CD8-positive, alpha-beta memory T cell (primary cell): ENCODE data around the gene GSTM2. TPM values are rescaled to one million over a fixed set of nuclear protein-coding genes. Genes with fewer than 3 reads are reported as not detected.
A peak's percentile ranks its signal among the peaks of the same experiment; 100 is the strongest.

ENCODE experiments used
- CTCF ChIA-PET: fragments of 350-600 bp; sonication (Branson Sonifier 250); formaldehyde crosslinking; loops from one replicate; lab custom pipeline; 2021; ENCODE audit warnings: antibody characterized with exemption; lab: Charles Lee
- POLR2A ChIA-PET: fragments of 350-600 bp; sonication (Branson Sonifier 250); formaldehyde crosslinking; loops from one replicate; lab custom pipeline; 2021; ENCODE audit warnings: antibody characterized with exemption; lab: Charles Lee
- DNase-seq, 5 donors: peaks; one replicate each; pipeline versions ENCODE4 v3.0.0 to v3.0.0-alpha.2; 2020 to 2022; ENCODE audit warnings: mixed read lengths in 1 of 5
- H3K27ac ChIP-seq: one replicate; pipeline ENCODE4 v1.7.0; 2013; ENCODE audit warnings: low read depth, mild to moderate bottlenecking, low read length, moderate library complexity
- H3K27me3 ChIP-seq: 2 replicates; pipeline ENCODE4 v1.7.0; 2013; ENCODE audit warnings: low read length, mild to moderate bottlenecking; ENCODE audit not compliant: insufficient read depth, poor library complexity, severe bottlenecking
- H3K36me3 ChIP-seq: 2 replicates; pipeline ENCODE4 v1.7.0; 2013; ENCODE audit warnings: mild to moderate bottlenecking, low read length, moderate library complexity; ENCODE audit not compliant: insufficient read depth
- H3K4me1 ChIP-seq: 2 replicates; pipeline ENCODE4 v1.7.0; 2013; ENCODE audit warnings: mild to moderate bottlenecking, low read length, moderate library complexity; ENCODE audit not compliant: insufficient read depth
- H3K4me3 ChIP-seq: 2 replicates; pipeline ENCODE4 v1.7.0; 2013; ENCODE audit warnings: mild to moderate bottlenecking, low read length
- H3K9me3 ChIP-seq: 2 replicates; pipeline ENCODE4 v1.7.0; 2013; ENCODE audit warnings: mild to moderate bottlenecking, low read length
- H3K27ac Mint-ChIP-seq, 8 donors: one replicate each; pipeline ENCODE4 v1.8.0; 2020 to 2021; ENCODE audit warnings: mixed read lengths in 8 of 8, mild to moderate bottlenecking in 6 of 8, inconsistent platforms in 3 of 8, moderate library complexity in 3 of 8
- H3K27me3 Mint-ChIP-seq, 2 donors: one replicate each; pipeline ENCODE4 v1.8.0; 2020 to 2021; ENCODE audit warnings: mixed read lengths in 2 of 2, mild to moderate bottlenecking in 1 of 2, moderate library complexity in 1 of 2
- H3K36me3 Mint-ChIP-seq, 3 donors: one replicate each; pipeline ENCODE4 v1.8.0; 2020 to 2021; ENCODE audit warnings: mixed read lengths in 3 of 3, inconsistent platforms in 1 of 3, mild to moderate bottlenecking in 1 of 3
- H3K4me1 Mint-ChIP-seq, 3 donors: one replicate each; pipeline ENCODE4 v1.8.0; 2020 to 2021; ENCODE audit warnings: mixed read lengths in 3 of 3, inconsistent platforms in 1 of 3, mild to moderate bottlenecking in 1 of 3
- H3K4me3 Mint-ChIP-seq, 7 donors: one replicate each; pipeline ENCODE4 v1.8.0; 2020 to 2021; ENCODE audit warnings: mixed read lengths in 7 of 7, mild to moderate bottlenecking in 6 of 7, moderate library complexity in 4 of 7, inconsistent platforms in 2 of 7
- H3K9me3 Mint-ChIP-seq, 5 donors: one replicate each; pipeline ENCODE4 v1.8.0; 2020 to 2022; ENCODE audit warnings: mixed read lengths in 5 of 5, mild to moderate bottlenecking in 3 of 5, moderate library complexity in 2 of 5, inconsistent platforms in 1 of 5
- polyA plus RNA-seq: library from polyadenylated mRNA; unstranded; fragments of 300-500 nt; fragmentation: Illumina TruSeq; gene quantifications from one replicate; pipeline ENCODE4 v1.2.3, GENCODE V29; 2021
- total RNA-seq, 2 experiments: library from RNA; stranded (reverse); gene quantifications; one replicate each; pipeline ENCODE4 v1.2.3, GENCODE V29; 2021

The GSTM2 gene
- total and polyA plus RNA-seq, 3 experiments from 2014 or later: 2.6 to 3.1 (median 2.7) TPM

DNA sequence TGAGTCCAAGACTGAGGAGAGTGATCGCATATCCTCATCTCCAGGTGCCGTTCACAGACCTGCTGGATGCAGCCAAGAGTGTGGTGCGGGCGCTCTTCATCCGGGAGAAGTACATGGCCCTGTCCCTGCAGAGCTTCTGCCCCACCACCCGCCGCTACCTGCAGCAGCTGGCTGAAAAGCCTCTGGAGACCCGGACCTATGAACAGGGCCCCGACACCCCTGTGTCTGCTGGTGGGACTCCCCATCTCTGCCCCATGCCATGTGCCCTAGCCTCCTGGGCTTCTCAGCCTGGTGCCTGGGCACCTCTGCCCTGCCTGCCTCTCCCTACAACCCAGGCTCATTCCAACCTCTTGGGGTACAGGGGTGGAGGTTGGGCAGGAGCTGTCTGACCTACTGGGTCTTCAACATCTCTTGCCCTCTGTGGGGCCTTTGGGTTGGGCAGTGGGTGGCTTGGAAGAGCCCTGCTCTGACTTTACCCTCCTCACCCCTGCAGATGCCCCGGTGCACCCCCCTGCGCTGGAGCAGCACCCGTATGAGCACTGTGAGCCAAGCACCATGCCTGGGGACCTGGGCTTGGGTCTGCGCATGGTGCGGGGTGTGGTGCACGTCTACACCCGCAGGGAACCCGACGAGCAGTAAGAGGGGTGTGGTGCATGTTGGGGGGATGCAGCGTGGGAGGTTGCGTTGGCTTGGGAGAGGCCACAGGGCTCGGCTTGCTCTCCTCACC, 41.0 kb upstream of the GSTM2 start:
- no peak overlapping the region for H3K4me3 Mint-ChIP-seq
- H3K4me1 ChIP-seq: peaks cover 30% of the 10 kb centered on the region
- peak overlapping the region in 4 of 8 donors; percentile 47 to 91 (median 74) for H3K27ac Mint-ChIP-seq
- no peak for DNase-seq
- H3K27me3 ChIP-seq: no peaks in the 10 kb centered on the region
- peaks cover 24 to 31% (median 27%) of the 10 kb centered on the region in 3 donors for H3K4me1 Mint-ChIP-seq
- no peaks in the 10 kb centered on the region for H3K9me3 ChIP-seq
- H3K9me3 Mint-ChIP-seq: no peaks in the 10 kb centered on the region
- no peak overlapping the region for H3K4me3 ChIP-seq
- H3K36me3 ChIP-seq: peaks cover 26% of the 10 kb centered on the region
- ChIA-PET POLR2A (no interaction called here), CTCF (interaction anchor here (1.3 to 8.9 kb wide), 4 partner anchors 10 to 147 kb away, joined by 3 to 52 read pairs (median 4); no protein-coding TSS in a partner anchor)
- H3K27ac ChIP-seq: no peak overlapping the region
- no peaks in the 10 kb centered on the region for H3K27me3 Mint-ChIP-seq
- H3K36me3 Mint-ChIP-seq: peaks cover 3 to 62% (median 6%) of the 10 kb centered on the region in 3 donors

GRCh38 chr1:109627692-109628399, 40.0 kb upstream of the GSTM2 start:
- H3K36me3 ChIP-seq: peaks cover 26% of the 10 kb centered on the region
- no peak for DNase-seq
- H3K27me3 Mint-ChIP-seq: no peaks in the 10 kb centered on the region
- H3K4me1 Mint-ChIP-seq: peaks cover 14 to 21% (median 17%) of the 10 kb centered on the region in 3 donors
- H3K4me3 ChIP-seq: no peak overlapping the region
- peaks cover 20% of the 10 kb centered on the region for H3K4me1 ChIP-seq
- ChIA-PET CTCF (interaction anchor here (1.0 to 8.9 kb wide), 7 partner anchors 9 to 146 kb away, joined by 3 to 52 read pairs (median 4); partner anchors contain the start of gene GNAI3), POLR2A (no interaction called here)
- H3K9me3 Mint-ChIP-seq: no peaks in the 10 kb centered on the region
- H3K9me3 ChIP-seq: no peaks in the 10 kb centered on the region
- H3K27ac ChIP-seq: no peak overlapping the region
- H3K4me3 Mint-ChIP-seq: no peak overlapping the region
- no peaks in the 10 kb centered on the region for H3K27me3 ChIP-seq
- peaks cover 3 to 65% (median 6%) of the 10 kb centered on the region in 3 donors for H3K36me3 Mint-ChIP-seq
- H3K27ac Mint-ChIP-seq: peak overlapping the region in 3 of 8 donors; percentile 4 to 70 (median 64)

DNA sequence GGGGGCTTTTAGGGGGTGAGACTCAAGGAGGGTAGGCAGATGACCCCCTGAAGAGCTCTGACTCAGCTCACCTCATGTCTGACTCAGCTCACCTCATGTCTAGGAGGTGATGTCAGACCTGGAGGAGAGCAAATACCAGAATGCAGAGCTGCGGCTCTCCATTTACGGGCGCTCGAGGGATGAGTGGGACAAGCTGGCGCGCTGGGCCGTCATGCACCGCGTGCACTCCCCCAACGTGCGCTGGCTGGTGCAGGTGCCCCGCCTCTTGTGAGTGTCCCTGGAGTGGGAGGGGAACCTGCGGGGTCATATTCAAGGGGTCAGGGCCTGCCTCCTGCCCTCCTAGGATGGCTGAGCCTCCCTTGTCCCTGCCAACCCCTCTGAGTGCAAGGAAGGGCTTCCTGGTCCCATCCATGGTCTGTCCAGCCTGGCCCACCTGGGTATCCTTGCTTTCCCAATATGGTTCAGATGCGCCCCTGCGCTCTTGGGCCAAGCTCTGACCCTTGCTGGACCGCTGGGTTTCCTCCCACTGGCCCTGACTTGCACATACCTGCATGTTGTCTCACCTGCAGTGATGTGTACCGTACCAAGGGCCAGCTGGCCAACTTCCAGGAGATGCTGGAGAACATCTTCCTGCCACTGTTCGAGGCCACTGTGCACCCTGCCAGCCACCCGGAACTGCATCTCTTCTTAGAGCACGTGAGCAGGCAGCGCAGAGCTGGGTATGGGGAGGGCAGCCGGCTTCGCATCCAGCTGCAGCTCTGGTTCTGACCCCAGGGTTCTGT, 39.1 kb upstream of the GSTM2 start:
- H3K36me3 Mint-ChIP-seq: peaks cover 3 to 67% (median 6%) of the 10 kb centered on the region in 3 donors
- H3K27ac Mint-ChIP-seq: peak overlapping the region in 3 of 8 donors; percentile 38 to 74 (median 70)
- ChIA-PET CTCF (interaction anchor here (1.0 to 3.1 kb wide), 8 partner anchors 11 to 162 kb away, joined by 3 to 51 read pairs (median 8); partner anchors contain the start of gene GNAI3), POLR2A (interaction anchor here (1.4 kb wide), 1 partner anchor 81 kb away, joined by 4 read pairs; the partner anchor contains the start of gene GNAI3)
- H3K27me3 ChIP-seq: no peaks in the 10 kb centered on the region
- peaks cover 11% of the 10 kb centered on the region for H3K4me1 ChIP-seq
- no peak overlapping the region for H3K4me3 Mint-ChIP-seq
- H3K4me3 ChIP-seq: no peak overlapping the region
- H3K27ac ChIP-seq: no peak overlapping the region
- no peaks in the 10 kb centered on the region for H3K27me3 Mint-ChIP-seq
- peaks cover 8 to 12% (median 8%) of the 10 kb centered on the region in 3 donors for H3K4me1 Mint-ChIP-seq
- DNase-seq: no peak
- no peaks in the 10 kb centered on the region for H3K9me3 Mint-ChIP-seq
- peaks cover 26% of the 10 kb centered on the region for H3K36me3 ChIP-seq
- H3K9me3 ChIP-seq: no peaks in the 10 kb centered on the region

DNA sequence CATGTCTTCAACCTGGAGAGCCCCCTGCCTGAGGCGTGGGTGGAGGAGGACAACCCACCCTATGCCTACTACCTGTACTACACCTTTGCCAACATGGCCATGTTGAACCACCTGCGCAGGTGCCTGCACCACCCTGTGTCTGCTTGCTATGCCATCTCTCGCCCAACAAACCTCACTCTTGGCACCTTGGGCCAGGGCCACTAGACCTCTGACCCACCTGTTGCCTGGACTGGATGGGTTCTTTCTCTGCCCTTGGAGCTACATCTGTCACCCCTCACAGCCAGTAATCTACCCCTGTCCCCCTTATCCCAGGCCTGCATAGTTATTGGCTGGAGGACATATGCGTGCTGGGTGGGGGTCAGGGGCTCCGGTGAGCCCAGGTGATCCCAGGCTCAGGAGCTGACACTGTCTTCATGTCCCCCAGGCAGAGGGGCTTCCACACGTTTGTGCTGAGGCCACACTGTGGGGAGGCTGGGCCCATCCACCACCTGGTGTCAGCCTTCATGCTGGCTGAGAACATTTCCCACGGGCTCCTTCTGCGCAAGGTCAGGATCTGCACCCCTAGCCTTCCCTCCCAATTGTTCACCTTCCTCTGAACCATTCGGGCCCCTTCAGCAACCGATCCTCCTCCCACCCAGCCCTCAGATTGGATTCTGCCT, 38.4 kb upstream of the GSTM2 start:
- Histone ChIP-seq H3K36me3 (peaks cover 26% of the 10 kb centered on the region), H3K27ac (no peak overlapping the region), H3K27me3 (no peaks in the 10 kb centered on the region), H3K4me3 (no peak overlapping the region), H3K9me3 (no peaks in the 10 kb centered on the region), H3K4me1 (peaks cover 6% of the 10 kb centered on the region)
- H3K27ac Mint-ChIP-seq: peak overlapping the region in 7 of 8 donors; percentile 32 to 84 (median 70)
- POLR2A ChIA-PET: interaction anchor here (1.4 to 1.7 kb wide), 2 partner anchors 81 to 84 kb away, joined by 4 to 6 read pairs; partner anchors contain the start of gene GNAI3
- no peak for DNase-seq
- H3K4me1 Mint-ChIP-seq: peaks cover 3 to 7% (median 7%) of the 10 kb centered on the region in 3 donors
- no peak overlapping the region for H3K4me3 Mint-ChIP-seq
- no peaks in the 10 kb centered on the region for H3K9me3 Mint-ChIP-seq
- H3K36me3 Mint-ChIP-seq: peaks cover 3 to 67% (median 6%) of the 10 kb centered on the region in 3 donors
- CTCF ChIA-PET: interaction anchor here (0.6 to 3.1 kb wide), 15 partner anchors 9 to 355 kb away, joined by 3 to 51 read pairs (median 11); partner anchors contain the start of genes AHCYL1, AMPD2, GNAI3 and GNAT2
- no peaks in the 10 kb centered on the region for H3K27me3 Mint-ChIP-seq

GRCh38 chr1:109630081-109630897, 37.6 kb upstream of the GSTM2 start:
- no peaks in the 10 kb centered on the region for H3K27me3 ChIP-seq
- POLR2A ChIA-PET: interaction anchor here (1.4 to 1.7 kb wide), 2 partner anchors 82 to 84 kb away, joined by 4 to 6 read pairs; partner anchors contain the start of gene GNAI3
- no peak overlapping the region for H3K4me3 ChIP-seq
- Mint-ChIP-seq H3K36me3 (peaks cover 3 to 64% (median 6%) of the 10 kb centered on the region in 3 donors), H3K4me3 (peak overlapping the region in 1 of 7 donors; percentile 70), H3K27me3 (no peaks in the 10 kb centered on the region), H3K4me1 (peaks cover 7 to 12% (median 9%) of the 10 kb centered on the region in 3 donors), H3K27ac (peak overlapping the region in 4 of 8 donors; percentile 35 to 84 (median 58)), H3K9me3 (no peaks in the 10 kb centered on the region)
- no peak overlapping the region for H3K27ac ChIP-seq
- peaks cover 26% of the 10 kb centered on the region for H3K36me3 ChIP-seq
- H3K9me3 ChIP-seq: no peaks in the 10 kb centered on the region
- CTCF ChIA-PET: interaction anchor here (0.6 to 3.1 kb wide), 17 partner anchors 9 to 354 kb away, joined by 3 to 51 read pairs (median 5); partner anchors contain the start of genes AHCYL1, AMPD2, GNAI3 and GNAT2
- peak in 2 of 5 donors; percentile 37 to 63 for DNase-seq
- peaks cover 9% of the 10 kb centered on the region for H3K4me1 ChIP-seq

DNA sequence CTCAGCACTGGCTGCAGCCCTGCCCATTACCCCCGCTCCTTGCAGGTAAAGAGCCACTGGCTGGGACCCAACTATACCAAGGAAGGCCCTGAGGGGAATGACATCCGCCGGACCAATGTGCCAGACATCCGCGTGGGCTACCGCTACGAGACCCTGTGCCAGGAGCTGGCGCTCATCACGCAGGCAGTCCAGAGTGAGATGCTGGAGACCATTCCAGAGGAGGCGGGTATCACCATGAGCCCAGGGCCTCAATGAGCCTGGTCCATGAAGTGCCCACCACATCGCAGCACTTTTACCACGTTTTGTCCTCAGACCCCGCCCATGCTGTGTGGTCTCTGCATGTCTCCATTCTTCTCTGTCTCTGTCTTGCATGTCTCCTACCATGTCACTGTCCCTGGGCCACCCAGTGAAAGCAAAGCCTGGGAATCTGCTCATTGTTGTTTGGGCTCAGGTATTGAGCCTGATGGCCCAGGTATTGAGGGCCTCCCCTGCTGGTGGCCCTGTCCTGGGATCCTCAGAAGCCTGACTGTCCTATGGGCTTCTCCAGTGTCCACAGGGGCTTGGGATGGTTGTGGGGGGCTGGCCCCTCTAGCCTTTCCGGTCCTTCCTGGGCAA, 36.9 kb upstream of the GSTM2 start:
- Mint-ChIP-seq H3K4me3 (no peak overlapping the region), H3K4me1 (peaks cover 6 to 9% (median 7%) of the 10 kb centered on the region in 3 donors), H3K27me3 (no peaks in the 10 kb centered on the region), H3K36me3 (peaks cover 3 to 57% (median 6%) of the 10 kb centered on the region in 3 donors), H3K27ac (peak overlapping the region in 2 of 8 donors; percentile 54 to 78), H3K9me3 (no peaks in the 10 kb centered on the region)
- CTCF ChIA-PET: interaction anchor here (1.1 to 3.1 kb wide), 14 partner anchors 9 to 99 kb away, joined by 3 to 51 read pairs (median 9); partner anchors contain the start of genes AMPD2, GNAI3, GNAT2 and GSTM4
- no peaks in the 10 kb centered on the region for H3K27me3 ChIP-seq
- H3K4me1 ChIP-seq: peaks cover 9% of the 10 kb centered on the region
- POLR2A ChIA-PET: interaction anchor here (1.7 kb wide), 1 partner anchor 85 kb away, joined by 6 read pairs; no protein-coding TSS in a partner anchor
- no peak for DNase-seq
- no peaks in the 10 kb centered on the region for H3K9me3 ChIP-seq
- H3K4me3 ChIP-seq: no peak overlapping the region
- peaks cover 26% of the 10 kb centered on the region for H3K36me3 ChIP-seq
- no peak overlapping the region for H3K27ac ChIP-seq
